Measurements from ENCODE around the gene DNMT3L.
A peak's percentile ranks its signal among the peaks of the same experiment; 100 is the strongest.
"Not testable (repeated sequence)": the region's sequence is repeated elsewhere in the genome, so short reads cannot be mapped to it uniquely, and the experiment has no call there.

Gene DNMT3L

DNA sequence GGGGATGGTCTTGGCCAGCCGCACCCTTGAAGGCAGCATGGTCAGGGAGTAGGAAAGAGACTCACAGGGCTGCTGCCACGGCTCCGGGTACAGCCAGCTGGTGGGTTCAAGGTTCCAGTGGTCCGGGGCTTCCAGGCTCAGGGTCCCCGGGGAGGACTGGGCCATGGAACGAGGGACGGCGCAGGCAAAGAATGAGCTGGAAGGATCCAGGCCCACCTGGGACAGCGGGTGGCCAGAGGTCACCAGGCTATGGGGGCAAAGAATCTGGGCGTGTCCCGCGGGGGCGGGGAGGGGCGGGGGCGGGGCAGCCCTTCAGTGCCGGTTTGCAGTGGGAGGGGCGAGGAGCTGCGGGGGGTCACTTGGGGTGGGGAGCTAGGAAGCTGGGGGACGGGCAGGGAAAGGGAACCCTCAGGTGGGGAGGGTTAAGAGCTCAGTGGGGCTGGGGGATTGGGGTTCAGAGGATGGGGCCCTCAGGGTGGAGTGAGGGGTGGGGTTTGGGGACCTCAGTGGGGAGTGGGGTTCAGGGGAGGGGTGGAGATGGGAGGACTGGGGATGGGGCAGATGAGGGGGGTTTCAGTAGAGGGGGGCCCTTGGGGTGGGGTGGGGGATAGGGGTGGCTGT, at the start of gene DNMT3L:
Gene DNMT3L (minus strand): TSS at position 223 of the 621 bp plus-strand sequence. CDS start 638 bp downstream, outside the sequence.
- no peak for DNase-seq

DNA sequence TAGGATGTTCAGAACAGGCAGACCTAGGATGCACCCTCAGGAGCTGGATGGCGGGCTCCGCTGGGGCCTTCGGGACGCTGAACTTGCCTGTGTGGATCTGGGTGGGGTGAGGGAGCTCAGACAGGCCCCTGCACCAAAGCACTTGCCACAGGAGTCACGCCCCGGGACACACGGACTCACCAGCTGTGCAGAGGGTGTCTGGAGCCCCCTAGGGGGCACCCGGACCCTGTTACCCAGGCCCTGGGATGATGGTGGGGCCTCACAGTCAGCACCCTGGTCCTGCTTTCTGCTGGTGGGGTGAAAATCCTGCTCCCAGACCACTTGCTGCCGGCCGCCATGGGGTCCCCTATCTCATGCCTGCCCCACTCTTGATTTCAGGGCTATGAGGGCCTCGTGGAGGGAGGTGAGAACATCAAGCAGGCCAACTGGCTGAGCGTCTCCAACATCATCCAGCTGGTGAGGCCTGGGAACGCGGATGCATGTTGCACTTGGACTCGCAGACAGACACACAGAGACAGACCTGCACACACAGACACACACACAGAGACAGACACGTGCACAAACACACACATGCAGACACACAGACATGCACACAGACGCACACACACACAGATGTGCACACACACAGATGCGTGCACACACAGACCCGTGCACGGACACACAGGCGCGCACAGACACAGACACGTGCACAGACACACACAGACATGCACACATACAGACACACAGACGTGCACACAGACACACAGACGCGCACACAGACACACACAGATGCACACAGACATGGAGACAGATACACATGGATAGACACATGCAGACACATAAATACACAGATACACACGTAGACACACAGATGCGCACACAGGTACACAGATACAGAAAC, 49.2 kb upstream of the DNMT3L start:
- no peak for DNase-seq

DNA sequence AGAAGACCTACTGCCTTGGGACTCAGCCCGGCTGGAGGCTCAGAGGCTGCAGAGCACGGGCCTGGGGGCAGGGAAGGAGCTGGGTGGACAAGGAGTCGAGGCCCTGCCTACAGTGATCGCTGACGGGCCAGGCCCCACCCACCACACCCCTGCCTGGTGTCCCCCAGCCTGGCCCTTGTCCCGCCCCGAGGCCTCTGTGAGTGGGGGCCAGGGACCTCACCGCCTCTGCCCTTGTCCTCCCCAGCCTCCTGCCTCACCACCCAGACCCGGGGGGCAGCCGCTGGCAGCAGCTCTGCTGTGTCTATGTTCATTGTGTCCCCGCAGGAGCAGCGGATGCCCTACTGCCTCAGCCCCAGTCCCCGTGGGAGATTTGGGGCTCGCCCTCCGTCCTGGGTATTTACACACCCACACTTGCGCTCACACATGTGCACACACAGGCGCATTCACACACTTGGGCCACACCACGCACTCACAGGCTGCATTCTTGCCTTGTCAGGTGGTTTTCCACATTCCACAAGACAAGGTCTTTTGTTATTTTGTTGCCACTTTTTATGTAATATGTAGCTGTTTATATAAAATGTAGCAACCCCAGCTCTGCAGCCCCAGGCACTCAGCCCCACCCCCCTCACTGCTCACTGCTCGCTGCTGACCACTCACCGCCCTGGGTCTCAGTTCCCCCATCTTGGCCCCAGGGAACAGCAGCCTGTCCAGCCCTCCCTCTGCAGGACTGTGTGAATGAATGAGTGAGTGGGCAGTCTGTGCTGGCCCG, 45.4 kb upstream of the DNMT3L start:
- no peak for DNase-seq

DNA sequence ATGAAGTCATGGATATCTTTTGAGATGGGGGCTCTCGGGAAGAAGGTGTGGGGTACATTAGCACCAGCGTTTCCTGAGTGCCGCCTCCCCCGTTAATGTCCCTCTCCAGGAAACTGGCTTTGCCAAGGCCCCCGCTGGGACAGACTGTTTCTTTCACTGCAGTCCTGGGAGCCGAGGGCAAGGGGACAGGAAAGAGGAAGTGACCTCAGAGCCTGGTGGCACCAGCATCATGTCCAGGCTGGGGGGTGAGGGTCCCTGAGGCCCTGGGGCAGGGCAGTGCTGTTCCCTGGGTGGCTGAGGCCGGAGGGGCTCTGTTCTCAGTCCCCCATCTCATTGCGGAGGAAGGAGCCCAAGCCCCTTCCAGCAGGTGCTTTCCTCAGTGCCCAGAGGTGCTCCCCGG, 44.0 kb upstream of the DNMT3L start:
- no peak for DNase-seq

DNA sequence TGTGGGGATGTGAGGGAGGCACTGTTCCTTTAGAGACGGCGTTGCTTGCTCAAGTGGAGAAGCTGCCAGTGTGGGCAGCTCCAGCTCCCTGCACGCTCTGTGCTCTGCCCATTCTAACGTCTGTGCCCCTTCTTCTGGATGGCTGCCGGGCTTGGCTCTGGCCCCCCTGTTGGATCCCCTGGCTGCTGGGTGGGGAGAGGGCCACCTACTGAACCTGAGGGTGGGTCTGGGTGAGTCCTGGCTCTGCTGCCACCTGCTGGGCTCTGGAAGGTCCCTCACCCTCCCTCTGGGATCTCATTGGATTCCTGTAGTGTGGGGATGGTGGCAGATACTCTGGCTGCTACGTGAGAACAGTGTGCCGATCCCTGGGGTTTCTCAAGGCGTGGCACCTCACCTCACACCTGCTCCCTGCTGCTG, 43.2 kb upstream of the DNMT3L start:
- peak; percentile 24 for DNase-seq

DNA sequence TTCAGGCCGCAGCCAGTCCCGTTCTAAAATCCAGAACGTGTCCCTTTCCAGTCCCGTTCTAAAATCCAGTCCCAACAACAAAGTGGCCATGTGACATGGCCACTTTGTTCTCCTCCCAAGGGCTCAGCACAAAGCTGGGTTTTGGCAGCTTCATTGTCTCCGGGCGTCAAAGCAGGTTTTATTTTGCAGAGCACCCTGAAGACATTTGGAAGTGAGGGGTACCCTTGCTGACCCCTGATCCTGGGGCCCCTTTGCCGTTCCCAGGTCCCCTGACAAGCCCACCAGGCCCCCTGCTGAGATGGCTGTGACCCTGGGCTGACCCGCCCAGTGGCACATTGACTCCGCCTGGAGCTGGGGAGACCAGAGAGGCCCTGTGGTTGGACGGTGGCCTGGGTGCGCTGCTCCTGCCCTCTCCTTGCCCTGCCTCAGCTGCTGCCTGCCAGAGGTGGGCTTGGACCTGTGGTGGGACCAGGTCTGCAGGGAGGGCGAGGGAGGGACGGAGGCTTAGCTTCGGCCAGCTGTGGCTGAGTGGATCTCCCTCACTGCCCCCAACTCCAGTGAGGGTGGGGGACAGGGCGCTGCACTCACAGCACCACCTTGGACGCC, 42.4 kb upstream of the DNMT3L start:
- no peak for DNase-seq

DNA sequence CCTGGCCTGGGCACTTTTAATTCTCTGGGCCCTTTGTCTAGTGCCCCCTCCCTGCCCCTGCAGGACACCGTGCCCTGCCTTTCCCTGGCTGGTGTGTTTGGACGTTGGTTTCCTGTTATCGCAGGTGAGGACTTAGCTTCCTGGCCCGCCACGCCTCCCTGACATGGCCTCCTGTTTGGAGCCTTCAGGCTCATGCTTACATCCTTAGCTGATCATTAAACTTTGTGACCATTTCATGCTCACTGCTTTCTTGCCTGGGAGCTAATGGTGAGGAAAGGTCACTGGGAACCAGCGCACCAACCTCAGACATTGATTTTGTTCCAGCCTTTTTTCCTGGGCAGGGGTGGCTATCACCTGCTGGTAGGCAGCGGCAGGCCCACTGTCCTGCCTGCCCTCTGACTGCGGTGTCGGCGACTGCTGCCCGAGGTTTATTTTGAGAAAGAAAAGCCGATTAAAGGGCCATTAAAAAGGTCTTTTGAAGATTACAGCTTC, 41.8 kb upstream of the DNMT3L start:
- DNase-seq = no peak

DNA sequence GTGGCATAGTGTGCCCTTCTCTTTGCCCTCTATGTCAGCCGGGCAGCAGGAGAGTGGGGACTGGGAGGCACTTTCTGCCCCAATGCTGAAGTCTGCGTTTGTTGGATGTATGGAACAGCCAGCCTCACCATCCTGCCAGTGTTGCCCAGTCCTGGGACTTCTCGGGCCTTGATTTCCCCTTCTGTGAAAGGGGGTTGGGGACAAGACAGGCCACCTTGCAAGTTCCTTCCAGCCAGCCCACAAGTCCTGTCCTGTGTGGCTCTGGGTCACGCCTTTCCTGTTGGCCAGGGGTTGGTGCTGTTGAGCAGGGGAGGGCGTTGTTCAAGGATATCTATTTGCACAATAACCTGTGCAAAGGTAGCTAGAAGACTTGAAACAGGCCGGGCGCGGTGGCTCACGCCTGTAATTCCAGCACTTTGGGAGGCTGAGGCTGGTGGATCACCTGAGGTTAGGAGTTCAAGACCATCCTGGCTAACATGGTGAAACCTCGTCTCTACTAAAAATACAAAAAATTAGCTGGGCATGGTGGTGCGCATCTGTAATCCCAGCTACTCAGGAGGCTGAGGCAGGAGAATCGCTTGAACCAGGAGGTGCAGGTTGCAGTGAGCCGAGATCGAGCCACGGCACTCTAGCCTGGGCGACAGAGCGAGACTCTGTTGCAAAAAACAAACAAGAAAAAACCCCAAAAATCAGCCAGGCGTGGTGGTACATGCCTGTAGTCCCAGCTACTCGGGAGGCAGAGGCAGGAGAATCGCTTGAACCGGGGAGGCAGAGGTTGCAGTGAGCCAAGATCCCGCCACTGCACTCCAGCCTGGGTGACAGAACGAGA, 41.1 kb upstream of the DNMT3L start:
- DNase-seq = not testable (repeated sequence)

DNA sequence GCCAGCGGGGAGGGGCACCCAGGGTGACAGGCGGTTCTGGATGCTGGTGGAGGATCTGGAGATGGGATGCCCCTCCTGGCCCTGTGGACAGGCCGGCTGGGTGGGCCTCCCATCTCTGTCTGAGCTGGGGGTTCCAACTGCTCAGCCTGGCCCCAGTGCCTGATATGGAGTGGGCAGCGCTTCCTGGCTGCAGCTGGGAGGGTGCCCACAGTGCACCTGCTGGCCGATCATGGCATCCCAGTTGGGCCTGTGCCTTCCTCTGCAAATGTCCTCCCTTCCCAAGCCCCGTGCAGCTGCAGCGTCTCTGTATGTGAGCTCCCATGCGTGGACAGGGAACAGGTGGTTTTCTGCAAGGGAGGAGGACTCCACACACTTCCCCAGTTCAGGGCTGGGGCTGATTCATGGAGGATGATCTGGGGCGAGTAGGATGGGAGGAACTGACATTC, 40.3 kb upstream of the DNMT3L start:
- no peak for DNase-seq

DNA sequence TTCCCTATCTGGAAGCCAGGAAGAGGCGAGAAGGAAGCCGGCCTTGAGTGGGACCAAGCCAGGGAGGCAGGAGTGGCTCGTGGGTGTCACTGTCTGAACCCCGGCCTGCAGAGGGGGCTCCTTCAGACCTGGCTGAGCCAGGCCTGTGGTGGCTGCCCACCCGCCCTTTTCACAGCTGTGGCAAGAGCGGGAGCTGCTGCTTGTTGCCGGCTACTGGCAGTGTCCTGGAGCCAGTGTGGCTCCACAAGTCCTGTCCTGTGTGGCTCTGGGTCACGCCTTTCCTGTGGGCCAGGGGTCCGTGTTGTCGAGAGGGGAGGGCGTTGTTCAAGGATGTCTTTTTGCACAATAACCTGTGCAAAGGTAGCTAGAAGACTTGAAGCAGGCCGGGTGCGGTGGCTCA, 39.4 kb upstream of the DNMT3L start:
- no peak for DNase-seq

DNA sequence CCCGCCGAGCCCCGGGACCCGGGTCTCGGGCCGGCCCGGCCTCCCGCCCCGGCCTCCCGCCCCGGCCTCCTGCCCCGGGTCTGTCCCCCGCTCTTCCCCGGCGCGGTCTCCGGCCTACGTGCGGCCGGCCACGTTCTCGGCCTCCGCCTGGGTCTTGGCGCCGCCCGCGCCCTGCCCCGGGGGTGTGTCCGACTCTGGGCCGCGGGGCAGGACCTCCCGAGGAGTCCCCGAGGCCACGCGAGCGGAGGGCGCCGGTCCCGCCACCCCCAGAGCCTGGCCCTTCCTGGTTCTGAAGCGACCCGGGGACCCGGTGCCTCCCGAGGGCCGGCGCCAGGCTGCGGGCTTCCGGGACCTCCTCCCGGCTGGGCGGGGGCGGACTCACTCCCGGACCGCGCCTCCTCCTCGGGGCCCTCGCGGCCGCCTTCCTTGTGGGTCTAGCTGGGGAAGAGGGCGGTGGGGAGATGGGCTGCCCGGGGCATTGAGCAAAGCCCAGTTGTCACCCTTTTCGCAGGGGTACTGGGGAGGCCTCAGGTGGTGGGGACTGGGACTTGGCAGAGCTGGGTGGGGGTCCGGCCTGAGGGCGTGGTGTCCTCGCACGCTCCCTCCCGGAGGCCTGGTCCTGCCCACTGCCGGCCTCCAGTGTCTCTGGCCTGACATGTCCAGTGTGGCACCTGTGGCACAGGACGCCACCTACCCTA, 38.7 kb upstream of the DNMT3L start:
- peak; percentile 37 for DNase-seq

DNA sequence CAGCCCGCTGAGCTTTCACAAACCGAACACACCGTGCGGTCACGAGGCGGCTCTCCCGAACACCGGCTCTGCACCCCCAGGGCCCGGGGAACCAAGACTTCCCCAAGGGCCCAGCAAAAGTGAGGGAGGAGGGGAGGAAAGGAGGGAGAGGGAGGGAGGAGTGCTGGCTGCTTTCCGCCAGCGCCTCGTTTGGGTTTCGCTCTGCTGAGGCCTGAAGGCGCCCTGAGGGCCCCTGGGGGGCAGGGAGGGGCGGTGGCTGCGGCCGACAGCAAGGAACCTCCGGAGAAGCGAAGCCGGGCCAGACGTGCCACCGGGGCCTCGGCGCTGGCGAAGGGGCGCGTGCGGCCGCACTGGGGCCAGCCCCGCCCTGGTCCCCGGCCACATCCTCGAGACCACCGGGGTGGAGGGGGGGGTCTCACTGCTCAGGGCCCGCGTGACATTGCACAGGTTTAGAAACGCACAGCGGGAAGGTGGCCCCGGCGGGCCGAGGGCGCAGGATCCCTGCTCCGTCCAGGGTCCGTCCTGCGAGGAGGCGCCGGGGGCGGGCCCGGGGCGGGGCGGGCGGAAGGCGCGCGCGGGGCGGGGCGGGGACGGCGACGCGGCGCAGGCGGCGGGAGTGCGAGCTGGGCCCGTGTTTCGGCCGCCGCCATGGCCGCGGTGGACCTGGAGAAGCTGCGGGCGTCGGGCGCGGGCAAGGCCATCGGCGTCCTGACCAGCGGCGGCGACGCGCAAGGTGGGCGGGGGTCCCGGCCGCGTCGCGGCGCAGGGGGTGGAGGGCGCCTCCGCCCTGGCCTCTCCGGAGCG, 38.0 kb upstream of the DNMT3L start, which contains the start of gene PFKL:
Gene PFKL (plus strand): TSS at position 596 of the 804 bp plus-strand sequence. CDS start 53 bp downstream, at position 649.
- peak; percentile 59 for DNase-seq

DNA sequence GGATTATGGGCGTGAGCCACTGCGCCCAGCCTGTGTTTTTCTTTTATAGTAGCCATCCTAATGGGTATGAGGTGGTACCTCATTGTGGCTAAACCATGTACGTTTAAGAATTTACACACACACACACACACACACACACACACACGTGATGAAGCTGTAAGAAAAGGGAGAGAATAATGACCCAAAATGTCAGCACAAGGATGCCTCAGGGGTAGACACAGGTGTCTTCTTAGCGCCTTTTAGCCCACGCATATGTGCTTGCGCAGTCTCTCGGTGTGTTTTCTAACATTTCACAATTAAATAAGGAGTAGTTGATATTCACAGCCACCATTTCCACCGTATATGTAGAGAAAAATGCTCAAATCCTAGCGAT, 37.4 kb upstream of the DNMT3L start:
- no peak for DNase-seq

DNA sequence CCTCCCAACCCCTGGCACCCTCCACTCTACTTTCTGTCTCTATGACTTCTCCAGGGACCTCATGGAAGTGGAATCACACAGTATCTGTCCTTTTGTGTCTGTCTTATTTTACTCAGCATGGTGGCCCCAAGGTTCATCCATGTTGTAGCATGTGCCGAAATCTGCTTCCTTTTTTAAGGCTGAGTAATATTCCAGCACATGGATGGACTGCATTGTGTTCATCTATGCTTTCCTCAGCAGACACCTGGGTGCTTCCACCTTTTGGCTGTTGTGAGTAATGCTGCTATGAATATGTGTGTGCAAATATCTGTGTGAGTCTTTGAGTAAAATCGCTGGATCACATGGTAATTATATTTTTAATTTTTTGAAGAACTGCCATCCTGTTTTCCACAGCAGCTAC, 36.6 kb upstream of the DNMT3L start:
- DNase-seq = no peak

DNA sequence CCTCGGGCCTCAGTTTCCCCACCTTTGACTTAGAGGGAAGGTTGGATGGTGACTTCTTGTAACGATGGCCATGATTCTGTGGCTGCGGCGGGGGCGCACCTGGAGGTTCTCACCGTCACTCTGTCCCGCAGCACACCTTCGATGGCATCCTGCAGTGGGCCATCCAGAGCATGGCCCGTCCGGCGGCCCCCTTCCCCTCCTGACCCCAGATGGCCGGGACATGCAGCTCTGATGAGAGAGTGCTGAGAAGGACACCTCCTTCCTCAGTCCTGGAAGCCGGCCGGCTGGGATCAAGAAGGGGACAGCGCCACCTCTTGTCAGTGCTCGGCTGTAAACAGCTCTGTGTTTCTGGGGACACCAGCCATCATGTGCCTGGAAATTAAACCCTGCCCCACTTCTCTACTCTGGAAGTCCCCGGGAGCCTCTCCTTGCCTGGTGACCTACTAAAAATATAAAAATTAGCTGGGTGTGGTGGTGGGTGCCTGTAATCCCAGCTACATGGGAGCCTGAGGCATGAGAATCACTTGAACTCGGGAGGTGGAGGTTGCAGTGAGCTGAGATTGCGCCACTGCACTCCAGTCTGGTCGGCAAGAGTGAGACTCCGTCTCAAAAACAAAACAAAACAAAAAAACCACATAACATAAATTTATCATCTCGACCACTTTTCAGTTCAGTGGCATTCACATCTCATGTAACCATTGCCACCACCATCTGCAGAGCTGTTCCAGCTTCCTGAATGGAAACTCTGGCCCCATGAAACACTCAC, 36.0 kb upstream of the DNMT3L start:
- peak; percentile 57 for DNase-seq

DNA sequence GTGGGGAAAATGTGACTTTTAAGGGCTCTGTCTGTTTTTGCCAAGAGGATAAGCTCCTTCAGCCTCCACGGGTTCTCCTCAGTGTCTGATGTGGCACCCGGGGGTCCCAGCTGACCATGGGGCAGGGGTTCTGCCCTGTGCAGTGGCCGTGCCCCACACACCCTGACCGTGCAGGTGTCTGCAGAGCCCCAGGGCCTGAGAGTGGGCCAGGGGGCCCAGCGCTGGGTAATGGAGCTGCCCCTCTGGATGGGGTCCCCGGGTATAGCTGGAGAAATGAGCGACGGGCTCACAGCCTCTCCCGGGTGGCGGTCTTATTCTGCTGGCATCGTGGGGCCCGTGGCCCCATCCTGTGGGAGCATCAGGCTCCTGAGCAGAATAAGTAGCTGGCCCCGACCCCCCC, 35.2 kb upstream of the DNMT3L start:
- DNase-seq = no peak

DNA sequence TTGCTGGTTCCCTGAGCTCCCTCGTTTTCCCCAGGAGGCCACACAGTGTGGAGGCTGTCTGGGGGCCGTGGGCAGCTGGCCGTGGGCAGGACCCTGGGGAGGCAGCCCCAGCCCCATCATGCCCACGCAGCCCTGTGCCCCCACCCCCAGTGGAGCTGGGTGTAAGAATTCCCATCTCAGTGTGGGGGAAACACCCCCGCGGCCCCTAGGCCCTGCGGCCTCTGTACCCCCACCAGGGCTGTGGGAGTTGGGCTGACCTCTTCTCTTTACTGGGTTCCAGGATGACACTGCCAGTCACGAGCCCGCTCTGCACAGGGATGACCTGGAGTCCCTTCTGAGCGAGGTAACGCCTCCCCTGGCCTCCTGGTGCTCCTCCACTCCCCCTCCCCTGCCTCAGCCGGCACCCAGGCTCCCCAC, 34.4 kb upstream of the DNMT3L start:
- no peak for DNase-seq

DNA sequence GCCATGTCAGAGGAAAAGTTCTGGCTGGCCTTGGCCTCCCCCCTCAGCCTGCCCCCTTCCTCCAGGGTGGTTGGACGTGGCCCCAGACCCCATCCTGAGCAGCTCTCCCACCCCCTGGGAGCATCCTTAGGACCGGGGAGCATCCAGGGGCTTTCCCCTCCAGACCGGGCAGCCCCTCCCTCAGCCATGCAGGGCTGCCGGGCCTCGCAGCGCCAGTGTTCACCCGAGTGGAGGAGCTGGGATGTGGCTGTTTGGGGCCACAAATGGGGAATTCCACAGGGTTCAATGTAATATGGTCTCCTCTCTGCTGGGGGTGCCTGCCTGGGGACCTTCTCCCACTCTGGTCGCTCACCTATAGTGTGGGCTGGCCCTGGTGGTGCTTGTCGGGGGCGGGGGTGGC, 33.9 kb upstream of the DNMT3L start:
- no peak for DNase-seq

DNA sequence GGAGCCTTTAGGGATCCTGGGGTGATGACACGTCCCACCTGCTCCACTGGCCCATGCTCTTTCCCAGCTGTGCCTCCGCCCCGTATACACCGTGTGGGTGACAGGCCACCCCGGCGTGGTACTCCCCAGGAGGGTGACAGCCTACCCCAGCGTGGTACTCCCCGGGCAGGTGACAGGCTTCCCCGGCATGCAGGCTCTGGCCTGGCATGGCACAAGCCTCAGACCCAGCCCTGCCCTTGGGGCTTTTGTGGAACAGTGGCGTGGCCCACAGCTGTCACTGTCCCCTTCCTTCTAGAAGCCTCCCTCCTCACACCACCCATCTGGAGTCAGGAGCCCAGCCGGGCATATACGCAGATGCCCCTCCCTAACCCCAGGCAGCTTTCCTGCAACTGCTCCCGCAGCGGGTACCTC, 33.5 kb upstream of the DNMT3L start:
- no peak for DNase-seq

All from GDM1 (cell line).